Natural killer cell treated with Interleukin-12 subunit alpha and Interleukin-12 subunit beta and Interleukin-15 and Interleukin-18, amount 100 ng/mL, for 72 hours (primary cell): Measurements from ENCODE around the gene C16orf74. TPM values are rescaled to one million over a fixed set of nuclear protein-coding genes. Genes with fewer than 3 reads are reported as not detected.
A peak's percentile ranks its signal among the peaks of the same experiment; 100 is the strongest.

Experiments
- ATAC-seq, 2 donors: fragments of 150-1000 bp; cut with Tn5 transposase in 1 of 2; sonication (Bioruptor Pico), chemical (Tn5 transposase) in 1 of 2; 2 replicates each; pipeline ENCODE4 v1.10.0; 2021
- DNase-seq: peaks from one replicate; pipeline ENCODE4 v3.0.0; 2022; ENCODE audit warnings: low spot score
- H3K27ac Mint-ChIP-seq, 2 donors: 1 replicate in 1 of 2; 2 replicates in 1 of 2; pipeline ENCODE4 v1.8.0; 2022; ENCODE audit warnings: mixed read lengths in 2 of 2, mild to moderate bottlenecking in 1 of 2, moderate library complexity in 1 of 2
- H3K27me3 Mint-ChIP-seq, 2 donors: 1 replicate in 1 of 2; 2 replicates in 1 of 2; pipeline ENCODE4 v1.8.0; 2022; ENCODE audit warnings: mixed read lengths in 2 of 2
- H3K36me3 Mint-ChIP-seq: one replicate; pipeline ENCODE4 v1.8.0; 2022; ENCODE audit warnings: mixed read lengths
- H3K4me1 Mint-ChIP-seq, 2 donors: 1 replicate in 1 of 2; 2 replicates in 1 of 2; pipeline ENCODE4 v1.8.0; 2022; ENCODE audit warnings: low read depth in 2 of 2, mixed read lengths in 2 of 2, mild to moderate bottlenecking in 1 of 2
- H3K4me3 Mint-ChIP-seq: one replicate; pipeline ENCODE4 v1.8.0; 2022; ENCODE audit warnings: mixed read lengths
- H3K9me3 Mint-ChIP-seq: 2 replicates; pipeline ENCODE4 v1.8.0; 2022; ENCODE audit warnings: mixed read lengths
- total RNA-seq, 2 donors: library from RNA; stranded (reverse); gene quantifications; one replicate each; pipeline ENCODE4 v1.2.3, GENCODE V29; 2022

Gene C16orf74
- total RNA-seq, 2 donors from 2014 or later: not detected

DNA sequence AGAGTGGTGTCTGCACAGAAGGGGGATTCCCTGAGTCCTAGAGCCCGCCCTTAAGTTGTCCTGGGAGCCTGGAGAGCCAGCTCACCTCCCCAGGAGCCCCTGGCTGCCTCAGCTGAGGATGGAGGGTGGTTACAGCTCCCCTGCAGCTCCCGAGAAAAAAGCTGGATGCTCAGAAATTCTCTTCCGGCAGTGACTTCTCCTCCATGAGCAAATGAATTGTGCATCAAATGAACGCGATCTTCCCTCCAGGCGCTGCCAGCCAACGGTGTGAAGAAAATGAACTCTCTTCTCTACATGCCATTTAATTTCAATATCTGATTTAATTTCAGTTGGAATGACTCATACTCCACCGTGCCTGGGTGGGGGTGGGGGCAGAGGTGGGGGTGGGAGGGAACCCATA lies 14.3 kb upstream of the C16orf74 start:
- Mint-ChIP-seq H3K27ac (no peak overlapping the region), H3K4me1 (no peaks in the 10 kb centered on the region), H3K27me3 (peaks cover 0 to under 1% of the 10 kb centered on the region in 2 donors), H3K9me3 (no peaks in the 10 kb centered on the region), H3K36me3 (no peaks in the 10 kb centered on the region), H3K4me3 (no peak overlapping the region)
- ATAC-seq (no peak), DNase-seq (no peak)

- Mint-ChIP-seq H3K27me3 (peaks cover 12 to 17% of the 10 kb centered on the region in 2 donors), H3K4me3 (no peak overlapping the region), H3K27ac (no peak overlapping the region), H3K9me3 (no peaks in the 10 kb centered on the region), H3K36me3 (no peaks in the 10 kb centered on the region), H3K4me1 (peaks cover 7% of the 10 kb centered on the region in 2 donors)
- DNase-seq (no peak), ATAC-seq (no peak)
Observed at GRCh38 chr16:85763616-85764015, 12.7 kb upstream of the C16orf74 start.

GRCh38 chr16:85762970-85763369 lies 12.1 kb upstream of the C16orf74 start:
- ATAC-seq (no peak), DNase-seq (no peak)
- Mint-ChIP-seq H3K36me3 (no peaks in the 10 kb centered on the region), H3K27ac (no peak overlapping the region), H3K4me1 (peaks cover 7 to 8% of the 10 kb centered on the region in 2 donors), H3K27me3 (peaks cover 12 to 18% of the 10 kb centered on the region in 2 donors), H3K9me3 (no peaks in the 10 kb centered on the region), H3K4me3 (no peak overlapping the region)

DNA sequence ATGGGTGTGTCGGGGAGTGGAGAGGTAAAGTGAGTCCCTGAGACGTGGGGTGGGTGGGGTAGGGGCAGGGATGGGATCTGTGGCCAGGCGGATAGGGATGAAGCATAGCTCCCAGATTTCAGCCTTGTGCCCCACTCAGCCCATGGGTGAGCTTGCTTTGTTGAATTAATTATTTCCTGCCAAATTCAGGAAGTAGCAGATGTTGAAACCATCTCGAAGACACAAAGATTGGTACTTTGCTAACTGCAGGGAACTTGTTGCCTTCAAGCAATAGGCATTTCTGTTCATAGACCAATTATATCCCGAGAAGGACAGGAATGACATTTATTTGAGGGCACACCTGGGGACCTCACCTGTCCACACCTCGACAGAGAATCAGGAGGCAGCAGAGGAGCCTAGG lies 11.0 kb upstream of the C16orf74 start:
- Mint-ChIP-seq H3K36me3 (no peaks in the 10 kb centered on the region), H3K9me3 (no peaks in the 10 kb centered on the region), H3K27me3 (peaks cover 12 to 18% of the 10 kb centered on the region in 2 donors), H3K4me3 (no peak overlapping the region), H3K4me1 (peaks cover 8 to 11% of the 10 kb centered on the region in 2 donors), H3K27ac (no peak overlapping the region)
- DNase-seq (no peak), ATAC-seq (no peak)

DNA sequence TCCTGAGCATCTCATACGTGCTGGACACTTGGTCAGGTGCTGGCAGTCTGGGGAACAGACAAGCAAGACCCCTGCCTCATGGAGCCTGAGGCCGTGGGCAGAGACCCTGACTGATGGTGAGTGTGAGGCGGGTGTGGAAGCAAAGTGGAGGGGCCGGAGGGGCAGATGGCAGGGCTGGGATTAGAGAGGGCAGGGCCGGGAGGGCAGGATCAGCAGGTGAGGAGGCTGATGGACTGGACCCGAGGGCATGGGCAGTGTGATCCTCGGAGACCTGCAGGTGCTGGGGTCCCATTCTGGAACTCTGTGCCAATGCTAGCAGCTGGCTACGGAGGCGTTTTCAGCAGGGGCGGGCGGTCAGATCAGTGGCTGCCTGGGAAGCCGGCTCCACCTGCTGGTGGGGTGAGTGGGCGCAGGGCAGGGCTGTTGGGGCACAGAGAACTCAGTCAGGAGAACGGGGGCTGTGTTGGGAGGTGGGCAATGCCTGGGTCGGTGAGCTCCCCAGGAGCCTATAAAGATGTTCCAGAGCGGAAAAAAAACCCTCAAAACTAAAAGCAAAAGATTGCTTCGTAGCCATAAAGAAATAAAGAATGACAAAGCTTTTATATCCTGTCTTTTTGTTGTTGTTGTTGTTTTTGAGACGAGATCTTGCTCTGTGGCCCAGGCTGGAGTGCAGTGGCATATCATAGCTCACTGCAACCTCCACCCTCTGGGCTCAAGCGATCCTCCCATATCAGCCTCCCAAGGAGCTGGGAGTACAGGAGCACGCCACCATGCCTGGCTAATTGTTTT lies 8.9 kb upstream of the C16orf74 start:
- H3K4me3 Mint-ChIP-seq: no peak overlapping the region
- ATAC-seq (peak; percentile 28 to 43), DNase-seq (no peak)
- H3K27ac Mint-ChIP-seq: no peak overlapping the region
- H3K4me1 Mint-ChIP-seq: peaks cover 8 to 11% of the 10 kb centered on the region in 2 donors
- H3K9me3 Mint-ChIP-seq: no peaks in the 10 kb centered on the region
- H3K36me3 Mint-ChIP-seq: no peaks in the 10 kb centered on the region
- H3K27me3 Mint-ChIP-seq: peaks cover 12 to 18% of the 10 kb centered on the region in 2 donors

- ATAC-seq (no peak), DNase-seq (no peak)
- Mint-ChIP-seq H3K27ac (no peak overlapping the region), H3K27me3 (peaks cover 12 to 18% of the 10 kb centered on the region in 2 donors), H3K4me1 (peaks cover 8 to 11% of the 10 kb centered on the region in 2 donors), H3K4me3 (peak overlapping the region; percentile 2), H3K9me3 (no peaks in the 10 kb centered on the region), H3K36me3 (no peaks in the 10 kb centered on the region)
Observed at GRCh38 chr16:85759136-85759535, 8.2 kb upstream of the C16orf74 start.

DNA sequence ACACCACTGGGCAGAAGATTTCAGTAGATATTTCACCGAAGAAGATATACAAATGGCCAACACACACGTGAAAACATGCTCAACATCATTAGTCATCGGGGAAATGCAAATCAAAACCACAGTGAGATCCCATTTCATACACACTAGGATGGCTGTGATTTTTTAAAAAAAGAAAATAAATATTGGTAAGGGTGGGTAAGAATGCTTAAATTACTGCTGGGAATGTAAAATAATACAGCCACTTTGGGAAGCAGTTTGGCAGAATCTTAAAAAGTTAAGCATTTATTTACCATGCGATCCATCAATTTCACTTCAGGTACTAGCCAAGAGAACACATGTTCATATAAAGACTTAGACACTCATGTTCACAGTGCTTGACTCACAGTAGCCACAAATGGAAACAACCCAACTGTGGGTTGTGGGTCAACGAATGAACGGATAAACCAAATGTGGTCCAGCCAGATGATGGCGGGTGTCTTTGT lies 6.5 kb upstream of the C16orf74 start:
- DNase-seq: no peak
- no peak for ATAC-seq
- Mint-ChIP-seq H3K27me3 (peaks cover 12 to 18% of the 10 kb centered on the region in 2 donors), H3K27ac (peak overlapping the region in 1 of 2 donors; percentile 17), H3K9me3 (no peaks in the 10 kb centered on the region), H3K4me1 (peaks cover 8 to 11% of the 10 kb centered on the region in 2 donors), H3K4me3 (no peak overlapping the region), H3K36me3 (no peaks in the 10 kb centered on the region)

DNA sequence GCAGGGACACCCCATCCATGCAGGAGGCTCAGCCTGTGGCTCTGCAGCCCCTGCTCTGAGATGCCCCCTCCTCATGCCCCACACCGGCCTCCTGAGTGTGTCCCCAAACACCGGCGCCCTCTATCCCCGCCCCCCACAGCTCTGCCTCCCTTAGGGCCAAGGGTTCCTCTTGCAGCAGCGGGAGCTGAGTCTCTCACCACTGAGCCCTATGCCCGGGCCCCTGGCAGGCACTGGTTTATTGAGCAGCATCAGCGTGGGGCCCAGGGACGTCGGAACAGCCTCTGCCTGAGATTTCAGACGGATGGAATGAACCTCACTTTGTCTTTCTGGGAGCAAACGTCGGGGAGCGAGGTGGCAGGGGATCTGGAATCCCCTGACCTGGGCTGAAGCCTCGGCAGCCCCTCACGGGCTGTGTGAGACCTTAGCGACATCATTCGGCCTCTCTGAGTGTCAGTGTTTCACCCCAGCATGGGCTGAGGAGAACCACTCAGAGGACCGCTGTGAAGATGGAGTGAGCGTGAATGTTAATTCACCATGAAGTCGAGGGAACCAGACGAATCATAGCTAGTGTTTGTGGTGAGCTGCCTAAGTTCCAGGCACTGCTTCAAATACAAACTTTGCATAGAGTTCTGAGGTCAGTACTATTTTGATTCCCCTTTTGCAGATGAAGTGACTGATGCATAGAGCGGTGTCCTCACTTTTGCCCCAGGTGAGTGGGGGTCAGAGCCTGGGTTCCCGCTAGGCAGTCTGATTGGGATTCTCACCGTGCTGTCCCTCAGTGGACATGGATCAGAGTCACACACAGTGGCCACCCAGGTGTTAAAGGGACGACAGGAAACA lies 5.3 kb upstream of the C16orf74 start:
- DNase-seq (no peak), ATAC-seq (peak in 1 of 2 donors; percentile 34)
- peaks cover 8 to 11% of the 10 kb centered on the region in 2 donors for H3K4me1 Mint-ChIP-seq
- no peak overlapping the region for H3K4me3 Mint-ChIP-seq
- no peaks in the 10 kb centered on the region for H3K9me3 Mint-ChIP-seq
- no peaks in the 10 kb centered on the region for H3K36me3 Mint-ChIP-seq
- H3K27ac Mint-ChIP-seq: no peak overlapping the region
- H3K27me3 Mint-ChIP-seq: peaks cover 17 to 18% of the 10 kb centered on the region in 2 donors

- H3K4me1 Mint-ChIP-seq: peaks cover 13 to 14% of the 10 kb centered on the region in 2 donors
- H3K9me3 Mint-ChIP-seq: no peaks in the 10 kb centered on the region
- ATAC-seq: no peak
- H3K27ac Mint-ChIP-seq: no peak overlapping the region
- no peak overlapping the region for H3K4me3 Mint-ChIP-seq
- H3K27me3 Mint-ChIP-seq: peaks cover 16 to 17% of the 10 kb centered on the region in 2 donors
- no peak for DNase-seq
- no peaks in the 10 kb centered on the region for H3K36me3 Mint-ChIP-seq
Observed at GRCh38 chr16:85754413-85754812, 3.5 kb upstream of the C16orf74 start.

DNA sequence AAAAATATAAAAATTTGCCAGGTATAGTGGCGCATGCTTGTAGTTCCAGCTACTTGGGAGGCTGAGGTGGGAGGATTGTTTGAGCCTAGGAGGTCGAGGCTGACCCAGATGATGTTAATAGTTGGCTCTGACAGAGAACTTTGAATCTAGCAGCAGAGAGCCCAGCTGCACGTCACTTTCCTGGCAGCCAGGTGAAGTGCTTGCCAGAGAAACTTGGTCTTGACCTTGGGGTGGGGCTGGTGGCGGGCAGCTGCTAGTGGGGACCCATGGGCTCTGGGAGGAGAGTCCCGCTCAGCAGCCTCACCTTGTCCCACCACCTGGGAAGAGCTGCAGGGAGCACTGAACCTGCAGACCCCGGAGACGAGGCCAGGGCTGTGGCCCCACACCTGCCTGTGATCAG lies 3.1 kb upstream of the C16orf74 start:
- Mint-ChIP-seq H3K9me3 (no peaks in the 10 kb centered on the region), H3K36me3 (no peaks in the 10 kb centered on the region), H3K4me1 (peaks cover 10 to 11% of the 10 kb centered on the region in 2 donors), H3K27me3 (peaks cover 12 to 13% of the 10 kb centered on the region in 2 donors), H3K4me3 (no peak overlapping the region), H3K27ac (no peak overlapping the region)
- DNase-seq: no peak
- ATAC-seq: no peak

- Mint-ChIP-seq H3K4me3 (no peak overlapping the region), H3K9me3 (no peaks in the 10 kb centered on the region), H3K27ac (no peak overlapping the region), H3K27me3 (peaks cover 8 to 11% of the 10 kb centered on the region in 2 donors), H3K4me1 (peaks cover 6 to 8% of the 10 kb centered on the region in 2 donors), H3K36me3 (no peaks in the 10 kb centered on the region)
- DNase-seq: no peak
- ATAC-seq: no peak
Observed at GRCh38 chr16:85753559-85753958, 2.7 kb upstream of the C16orf74 start.

DNA sequence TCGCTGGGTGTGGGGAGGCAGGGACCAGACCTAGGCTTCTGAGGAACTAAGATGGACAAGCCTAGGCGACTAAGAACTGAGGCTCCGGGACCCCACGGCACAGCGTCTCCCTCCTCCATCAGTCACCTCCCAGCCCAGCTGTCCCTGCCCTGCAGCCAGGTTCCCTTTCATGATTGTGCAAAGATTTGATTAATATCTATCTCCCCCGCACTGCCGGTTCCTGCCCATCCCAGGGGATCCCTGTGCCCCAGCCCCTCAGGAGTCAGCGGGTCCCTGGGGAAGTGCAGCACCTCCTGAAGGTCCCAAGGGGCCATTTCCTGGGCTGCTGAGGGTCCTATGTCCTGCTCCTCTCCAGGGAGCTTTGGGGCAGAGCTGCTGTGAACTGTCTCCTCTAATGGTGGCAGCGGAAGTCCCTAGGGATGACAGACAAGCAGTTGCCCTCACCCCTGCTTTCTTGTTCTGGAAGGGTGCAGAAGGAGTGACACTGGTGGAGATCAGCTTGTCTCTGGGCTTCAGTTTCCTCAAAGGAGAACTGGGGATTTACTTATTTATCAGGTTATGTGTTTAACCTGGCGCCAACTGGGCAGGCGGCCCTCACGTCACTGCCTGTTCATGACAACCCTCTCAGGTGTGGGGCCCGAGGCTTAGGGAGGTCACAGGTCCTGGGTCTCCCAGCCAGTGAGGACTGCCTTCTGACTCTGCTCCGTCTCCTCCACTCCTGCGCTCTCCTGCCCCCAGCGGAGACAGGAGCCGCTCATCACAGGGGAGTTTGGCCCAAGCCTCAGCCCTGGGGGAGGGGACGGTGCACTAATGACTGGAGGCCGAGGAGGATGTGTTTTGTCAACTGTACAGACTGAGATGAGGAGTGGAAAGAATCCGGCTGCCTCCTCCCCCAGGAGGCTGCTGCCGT lies 1.9 kb upstream of the C16orf74 start:
- DNase-seq: no peak
- H3K4me3 Mint-ChIP-seq: no peak overlapping the region
- no peak for ATAC-seq
- no peak overlapping the region for H3K27ac Mint-ChIP-seq
- no peaks in the 10 kb centered on the region for H3K36me3 Mint-ChIP-seq
- H3K27me3 Mint-ChIP-seq: peaks cover 7 to 15% of the 10 kb centered on the region in 2 donors
- H3K4me1 Mint-ChIP-seq: peaks cover 6 to 8% of the 10 kb centered on the region in 2 donors
- H3K9me3 Mint-ChIP-seq: no peaks in the 10 kb centered on the region
